Measurements from ENCODE around the gene RHNO1. TPM values are rescaled to one million over a fixed set of nuclear protein-coding genes. Genes with fewer than 3 reads are reported as not detected.
A peak's percentile ranks its signal among the peaks of the same experiment; 100 is the strongest.

Gene RHNO1
- total and polyA plus RNA-seq, 2 donors (not counting 3 experiments of a cell fraction or from before 2014, with no cell fraction given): 33.8 to 35.2 TPM

- Histone ChIP-seq H3K9ac (replicated peaks; ENCODE audit: extremely low read depth, insufficient read depth, low read length) (peak overlapping the region; percentile 80), H3K4me1 (ENCODE audit: control insufficient read depth, extremely low read depth, insufficient read depth, low read length) (peaks cover 11% of the 10 kb centered on the region), H3K4me2 (ENCODE audit: insufficient read depth, low read length) (peak overlapping the region; percentile 68), H3K27ac (ENCODE audit: insufficient read depth, low read depth, low read length) (peak overlapping the region; percentile 59), H3K27me3 (ENCODE audit: control insufficient read depth in 2 of 2, insufficient read depth in 2 of 2, low read length in 2 of 2) (no peaks in the 10 kb centered on the region), H3K9me3 (replicated peaks; ENCODE audit: control insufficient read depth, insufficient read depth, low read length) (no peaks in the 10 kb centered on the region), H3K36me3 (ENCODE audit: control insufficient read depth in 2 of 2, extremely low read depth in 1 of 2, insufficient read depth in 2 of 2, low read length in 2 of 2) (peaks cover 3% of the 10 kb centered on the region in 2 experiments), H4K20me1 (replicated peaks; ENCODE audit: control insufficient read depth, extremely low read depth, insufficient read depth, low read length) (no peaks in the 10 kb centered on the region), H3K4me3 (replicated peaks in 1 of 3; ENCODE audit: insufficient read depth in 1 of 3, low read depth in 1 of 3, low read length in 3 of 3) (peak overlapping the region in 2 of 3 experiments; percentile 32 to 52), H3K79me2 (ENCODE audit: control insufficient read depth, insufficient read depth, low read length) (peaks cover 17% of the 10 kb centered on the region), H2AFZ (ENCODE audit: low read depth, low read length) (peak overlapping the region; percentile 92), H3K9me1 (replicated peaks; ENCODE audit: control insufficient read depth, extremely low read depth, insufficient read depth, low read length) (no peaks in the 10 kb centered on the region)
- TSS peak; percentile 81 for BruUV-seq (replicated peaks)
- no peak for DNase-seq (ENCODE audit: low read depth, low spot score)
- intact Hi-C loops (cut with micrococcal nuclease) (loop anchor here (1.0 kb wide), 3 partner anchors 13 to 74 kb away; partner anchors contain the start of genes FOXM1 and RHNO1), dilution Hi-C loops (cut with MboI; ENCODE audit: extremely low pct_ligation_motif_present, low sequenced_read_pairs) (no loop called here)
- FAIRE-seq: no peak
- ChIA-PET CTCF (interaction anchor here (0.6 to 3.6 kb wide), 8 partner anchors 12 to 152 kb away, joined by 3 to 18 read pairs (median 6); partner anchors contain the start of genes FOXM1 and RHNO1), POLR2A (interaction anchor here (1.3 kb wide), 2 partner anchors 13 to 145 kb away, joined by 4 to 5 read pairs; partner anchors contain the start of genes FOXM1 and RHNO1)
- TF ChIP-seq, protein P1, sequence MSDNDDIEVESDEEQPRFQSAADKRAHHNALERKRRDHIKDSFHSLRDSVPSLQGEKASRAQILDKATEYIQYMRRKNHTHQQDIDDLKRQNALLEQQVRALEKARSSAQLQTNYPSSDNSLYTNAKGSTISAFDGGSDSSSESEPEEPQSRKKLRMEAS (IDR thresholded peaks at IDR 0.05; ENCODE audit: insufficient read depth, insufficient read length): no peak
- no peak for TF ChIP-seq JUN (IDR thresholded peaks at IDR 0.05; ENCODE audit: borderline replicate concordance, insufficient read depth, insufficient read length, low read depth)
- no peak for TF ChIP-seq FOS (IDR thresholded peaks at IDR 0.05; ENCODE audit: borderline replicate concordance, insufficient read depth, low read length)
- TF ChIP-seq POLR2A (IDR thresholded peaks at IDR 0.05; ENCODE audit: low read depth, low read length): no peak
- TF ChIP-seq GATA2 (IDR thresholded peaks at IDR 0.05; ENCODE audit: insufficient read depth, insufficient read length, low read depth, low read length): no peak
- no peak for TF ChIP-seq MYC (IDR thresholded peaks at IDR 0.05; ENCODE audit: low read depth, low read length)
- no peak for TF ChIP-seq EZH2 (IDR thresholded peaks at IDR 0.05; ENCODE audit: borderline replicate concordance, low read depth, low read length, severe bottlenecking)
- TF ChIP-seq CTCF (IDR thresholded peaks at IDR 0.05; ENCODE audit: extremely low read depth in 1 of 2, insufficient read depth in 1 of 2, low read depth in 1 of 2, low read length in 2 of 2): no peak
- no peak for TF ChIP-seq POLR2AphosphoS5 (IDR thresholded peaks at IDR 0.05; ENCODE audit: insufficient read depth, low read depth, low read length)
Measured at GRCh38 chr12:2890001-2890387, 13.0 kb downstream of the RHNO1 start.

All from endothelial cell of umbilical vein (primary cell).